Activated CD8-positive, alpha-beta memory T cell treated with anti-CD3 and anti-CD28 coated beads, Interleukin-2, amount 50 U/mL, for 1 hour (primary cell): ENCODE data around the gene DKK1.
"Not testable (repeated sequence)": the region's sequence is repeated elsewhere in the genome, so short reads cannot be mapped to it uniquely, and the experiment has no call there.

Source experiments
- DNase-seq: peaks from one replicate; pipeline ENCODE4 v3.0.0-alpha.2; 2020; ENCODE audit errors: extremely low read depth

The DKK1 gene

DNA sequence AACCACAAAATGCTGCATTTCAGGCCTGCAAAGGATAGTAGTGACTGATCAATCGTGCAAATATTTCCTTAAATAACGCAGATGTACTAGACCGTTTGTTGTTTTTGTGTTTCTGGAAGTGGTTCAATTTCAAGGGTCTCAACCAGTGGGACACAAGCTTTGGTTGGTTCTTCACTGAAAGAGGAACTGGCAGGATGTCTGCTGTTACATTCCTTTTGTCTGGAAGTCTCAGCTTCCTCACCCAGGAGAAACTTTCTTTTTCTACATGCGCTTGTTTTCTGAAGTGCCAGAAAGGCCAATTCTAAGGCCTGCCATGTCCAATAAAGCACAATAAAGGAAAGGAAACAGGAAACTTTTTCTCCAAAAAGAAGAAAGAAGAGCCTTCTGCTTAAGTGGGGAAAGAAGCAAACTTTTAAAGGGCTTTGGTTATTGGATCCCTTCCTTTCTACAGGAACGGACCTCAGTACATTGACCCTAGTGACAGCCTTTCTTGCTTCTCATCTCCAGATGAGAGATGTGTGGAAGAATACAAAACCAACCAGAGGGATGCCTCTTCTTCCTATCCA is 4.1 kb downstream of the DKK1 start:
- no peak for DNase-seq

DNA sequence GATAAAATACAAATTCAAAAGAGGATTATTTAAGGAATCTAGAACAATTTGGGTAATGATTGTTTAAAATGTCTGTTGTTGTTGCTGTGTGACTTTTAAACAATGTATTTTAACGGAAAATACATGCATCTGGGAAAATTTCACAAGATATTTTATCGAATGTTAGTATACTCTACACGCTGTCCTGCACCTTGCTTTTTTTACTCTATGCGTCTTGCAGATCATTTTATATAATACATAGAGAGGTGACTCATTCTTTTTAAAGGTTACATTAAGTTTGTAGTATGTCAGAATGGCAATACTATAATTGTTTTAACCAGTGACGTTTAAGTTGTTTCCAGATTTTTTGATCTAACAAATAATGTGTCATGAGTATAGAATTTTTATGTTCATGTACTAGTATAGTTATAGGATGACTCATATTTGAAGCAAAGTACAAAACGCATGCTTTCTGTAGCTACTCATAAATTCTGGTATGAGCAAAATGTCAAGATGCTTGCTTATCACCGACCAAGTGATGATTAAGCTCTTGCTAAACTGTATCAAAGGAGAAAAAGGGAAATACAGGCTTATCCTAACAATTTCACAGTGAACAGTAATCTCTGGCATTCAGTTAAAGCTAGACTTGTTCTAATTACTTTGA is 4.9 kb downstream of the DKK1 start:
- DNase-seq = no peak

DNA sequence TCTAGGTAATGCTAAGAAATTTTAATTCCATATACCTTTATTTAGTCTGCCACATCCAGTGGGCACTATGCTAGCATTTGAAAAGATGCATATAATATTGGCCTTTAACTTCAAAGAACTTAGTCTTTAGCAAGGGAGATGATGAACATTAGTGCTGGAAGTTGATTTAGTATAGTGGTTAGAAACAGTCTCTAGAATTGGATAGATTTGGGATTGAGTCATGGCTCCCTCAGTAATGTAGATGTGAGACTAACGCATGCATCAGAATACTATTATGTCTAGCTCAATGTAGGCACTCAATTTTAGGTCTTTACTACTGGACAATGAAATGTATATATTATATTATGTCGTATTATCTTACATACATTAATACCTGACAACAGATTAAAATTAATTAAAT is 5.8 kb downstream of the DKK1 start:
- no peak for DNase-seq

DNA sequence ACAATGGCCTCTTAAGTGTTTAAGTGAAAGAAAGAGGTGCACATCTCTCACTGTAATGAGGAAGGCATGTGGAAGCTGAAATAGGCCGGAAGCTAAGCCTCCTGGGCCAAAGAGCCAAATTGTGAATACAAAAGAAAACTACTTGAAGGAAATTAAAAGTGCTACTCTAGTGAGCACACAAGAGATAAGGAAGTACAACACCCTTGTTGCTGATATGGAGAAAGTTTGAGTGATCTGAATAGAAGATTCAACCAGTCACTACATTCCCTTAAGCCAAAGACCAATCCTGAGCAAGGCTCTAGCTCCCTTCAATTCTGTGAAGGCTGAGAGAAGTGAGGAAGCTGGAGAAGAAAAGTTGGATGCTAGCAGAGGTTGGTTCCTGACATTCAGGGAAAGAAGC is 8.2 kb downstream of the DKK1 start:
- DNase-seq = no peak

DNA sequence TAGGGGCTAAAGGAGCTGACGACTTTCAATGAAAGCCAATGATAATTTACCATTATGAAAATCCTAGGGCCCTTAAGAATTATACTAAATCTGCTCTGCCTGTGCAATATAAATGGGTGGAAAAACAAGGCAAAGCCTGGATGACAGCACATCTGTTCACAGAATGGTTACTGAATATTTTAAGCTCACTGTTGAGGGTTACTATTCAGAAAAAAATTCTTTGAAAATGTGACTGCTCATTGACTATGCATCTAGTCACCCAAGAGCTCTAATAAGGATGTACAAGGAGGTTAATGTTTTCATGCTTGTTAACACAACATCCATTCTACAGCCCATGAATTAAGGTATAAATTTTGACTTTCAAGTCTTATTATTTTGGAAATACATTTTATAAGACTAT is 8.9 kb downstream of the DKK1 start:
- DNase-seq = no peak

DNA sequence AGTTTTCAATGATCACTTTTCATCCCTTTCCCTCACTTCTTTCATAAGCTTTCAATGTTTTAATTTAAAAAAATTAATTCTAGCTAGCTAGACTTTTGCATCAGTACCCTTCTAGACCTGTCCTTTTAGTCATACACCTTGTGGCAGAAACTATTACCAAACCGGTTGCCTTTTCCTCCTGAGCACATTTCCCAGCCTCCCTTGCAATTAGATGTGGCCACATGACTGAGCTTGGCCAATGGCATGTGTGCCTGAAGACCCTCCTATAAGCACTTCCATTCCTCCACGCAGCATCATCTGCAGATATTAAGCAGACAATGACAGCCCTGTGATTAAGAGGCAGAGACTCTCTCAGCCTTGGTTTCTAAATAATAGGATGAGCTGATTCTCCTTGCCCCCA is 12.3 kb downstream of the DKK1 start:
- no peak for DNase-seq

DNA sequence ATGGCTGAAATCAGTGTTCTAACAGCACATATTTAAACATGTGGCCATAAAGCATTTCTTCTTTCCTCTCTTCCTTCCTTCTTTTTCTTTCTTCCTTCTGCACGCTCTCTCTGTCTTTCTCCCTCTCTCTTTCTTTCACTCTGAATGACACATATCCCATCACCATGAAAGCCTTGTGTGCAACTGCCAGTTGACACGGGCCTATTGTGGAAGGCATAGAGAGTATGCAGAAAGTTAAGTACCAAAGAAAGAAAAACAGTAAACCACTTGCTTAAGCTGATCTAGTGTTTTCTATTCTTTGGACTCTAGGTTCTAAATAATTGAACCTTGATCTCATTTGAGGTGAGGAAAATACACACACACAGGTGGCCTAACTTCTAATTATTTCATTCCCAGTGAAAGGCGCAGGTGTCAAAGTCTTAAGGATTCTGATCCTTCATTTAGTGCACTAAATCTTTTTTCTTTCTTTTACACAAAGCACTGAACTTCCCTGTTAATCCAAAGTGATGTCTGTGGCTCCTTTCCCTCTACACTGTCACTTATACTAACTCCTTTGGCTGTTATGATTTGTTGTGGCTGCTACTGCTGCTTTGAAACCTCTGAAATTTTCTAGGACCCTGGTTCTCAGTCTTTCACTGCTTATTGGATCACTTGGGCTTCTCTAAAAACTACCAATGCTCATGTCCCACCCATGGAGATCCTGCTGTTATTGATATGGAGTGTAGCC is 17.7 kb downstream of the DKK1 start:
- DNase-seq = no peak

DNA sequence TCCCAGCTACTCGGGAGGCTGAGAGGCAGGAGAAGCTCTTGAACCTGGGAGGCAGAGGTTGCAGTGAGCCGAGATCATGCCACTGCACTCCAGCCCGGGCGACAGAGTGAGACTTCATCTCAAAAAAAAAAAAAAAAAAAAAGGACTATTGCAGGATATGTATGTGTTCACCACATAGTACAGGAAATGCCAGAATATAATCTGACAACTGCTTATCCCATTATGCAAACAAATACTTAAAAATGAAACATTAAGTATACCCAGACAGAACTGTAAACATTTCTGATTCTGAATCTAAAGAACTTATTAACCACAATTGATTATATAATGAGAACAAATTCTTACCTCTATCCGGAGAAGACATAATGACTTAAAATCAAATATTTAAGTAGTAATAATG is 18.7 kb downstream of the DKK1 start:
- DNase-seq = no peak

DNA sequence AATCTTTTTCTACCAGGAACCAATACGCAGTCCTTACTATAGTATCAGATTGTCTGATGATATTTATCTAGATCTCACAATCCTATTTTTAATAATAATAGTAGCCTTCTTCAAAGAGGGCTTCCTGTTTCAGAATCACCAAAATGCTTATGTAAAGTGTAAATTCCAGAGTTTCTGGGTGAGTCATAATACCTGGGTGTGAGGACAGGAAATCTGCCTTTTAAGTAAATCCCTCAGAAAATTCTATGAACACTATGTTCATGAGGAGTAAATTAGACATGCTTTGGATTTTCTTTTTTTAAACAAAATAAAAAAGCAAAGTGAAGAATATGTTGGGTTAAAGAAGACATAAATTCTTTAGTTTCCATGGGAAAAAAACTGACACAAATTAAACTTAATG is 20.5 kb downstream of the DKK1 start:
- no peak for DNase-seq

DNA sequence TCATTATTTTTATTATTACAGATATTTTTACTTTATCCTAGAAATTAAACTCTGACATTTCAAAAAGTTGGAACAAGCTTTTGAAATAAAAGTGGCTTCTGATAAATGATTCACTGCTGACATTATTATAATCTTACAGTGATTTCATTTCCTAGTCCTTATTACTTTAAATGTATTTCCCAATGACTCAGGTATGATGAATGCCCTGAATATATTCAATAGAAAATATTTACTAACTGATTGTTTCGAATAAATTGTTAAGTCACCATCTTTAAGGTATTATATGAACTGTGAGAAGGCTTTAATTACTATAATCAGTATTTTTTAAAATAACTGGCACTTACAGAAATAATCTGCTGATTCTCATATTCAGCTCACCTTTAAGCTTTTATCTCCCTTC is 21.6 kb downstream of the DKK1 start:
- DNase-seq = no peak

DNA sequence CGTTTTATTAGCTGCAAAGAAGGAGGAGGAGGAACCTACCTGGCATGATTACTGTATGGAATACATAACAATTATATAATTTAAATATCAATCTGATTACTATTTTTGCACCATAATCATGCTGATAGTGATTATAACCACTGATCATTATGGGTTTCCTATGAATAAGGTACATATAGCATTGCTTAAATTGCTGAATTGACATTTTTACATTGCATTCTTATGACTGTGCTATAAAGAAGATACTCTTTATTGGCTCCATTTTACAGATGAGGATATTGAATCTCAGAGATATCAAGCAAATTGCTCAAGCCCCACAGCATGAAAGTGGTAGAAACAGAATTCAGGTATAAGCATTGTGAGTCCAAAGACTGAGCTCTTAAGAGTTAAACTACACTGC is 23.1 kb downstream of the DKK1 start:
- no peak for DNase-seq

DNA sequence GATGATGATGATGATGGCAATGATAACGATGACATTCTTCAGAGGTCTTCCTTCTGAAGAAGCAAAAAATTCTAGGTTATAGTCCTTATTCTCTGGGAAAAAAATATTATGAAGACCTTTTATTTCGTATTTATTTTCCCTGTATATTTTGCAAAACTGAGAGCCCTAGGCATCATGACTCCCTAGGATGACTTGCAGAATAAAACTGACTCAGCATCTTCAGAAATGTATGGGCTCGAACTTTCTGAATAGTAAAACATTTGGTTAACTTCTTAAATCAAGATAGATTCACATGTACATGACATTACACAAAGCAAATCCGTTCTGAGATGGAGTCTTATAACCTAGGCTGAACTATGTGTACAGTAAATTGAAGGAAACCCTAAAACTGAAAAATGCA is 29.4 kb downstream of the DKK1 start:
- DNase-seq = no peak

DNA sequence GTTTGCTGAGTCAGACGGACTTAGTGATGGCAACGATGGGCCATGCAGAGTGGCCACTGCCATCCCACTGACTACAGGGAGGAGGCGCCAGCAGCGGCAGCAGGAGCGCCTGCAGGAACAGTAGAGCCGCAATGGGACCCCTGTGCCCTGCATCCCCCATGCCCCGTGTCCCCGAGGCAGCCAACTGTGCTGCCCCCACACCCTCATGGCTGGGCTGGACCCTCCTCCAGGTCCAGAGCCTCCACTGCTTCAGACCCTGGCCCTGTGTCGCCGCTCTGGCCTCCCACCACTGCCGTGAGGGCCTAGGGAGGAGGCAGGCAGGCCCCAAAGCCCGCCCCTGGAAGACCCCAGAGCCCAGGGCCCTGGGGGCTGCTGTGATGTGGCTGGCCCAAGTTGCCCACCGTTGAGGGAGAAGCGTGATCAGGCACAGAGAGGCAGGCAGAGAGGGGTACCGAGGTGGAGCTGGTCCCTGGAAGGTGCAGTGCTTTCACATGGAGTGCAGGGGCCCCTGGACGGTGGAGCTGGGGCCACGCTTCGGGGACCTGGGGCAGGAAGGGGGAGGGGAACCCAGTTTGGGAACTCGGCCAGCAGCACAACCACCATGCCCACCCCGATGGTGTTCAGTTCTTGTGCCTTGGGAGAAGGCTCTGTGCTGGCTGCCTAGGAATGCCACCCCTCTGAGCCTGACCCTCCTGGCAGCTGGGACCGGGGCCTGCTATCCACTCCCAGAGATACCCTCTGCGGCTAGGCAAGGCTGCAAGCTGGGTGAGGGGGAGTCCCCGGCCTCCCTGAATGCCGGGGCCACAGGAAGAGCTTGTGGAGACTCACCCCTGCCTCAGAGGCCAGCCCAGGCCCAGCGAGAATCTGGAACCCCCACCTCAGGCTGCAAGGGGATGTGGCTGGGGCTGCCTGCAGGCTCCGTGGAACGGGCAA is 32.6 kb downstream of the DKK1 start:
- DNase-seq = no peak

DNA sequence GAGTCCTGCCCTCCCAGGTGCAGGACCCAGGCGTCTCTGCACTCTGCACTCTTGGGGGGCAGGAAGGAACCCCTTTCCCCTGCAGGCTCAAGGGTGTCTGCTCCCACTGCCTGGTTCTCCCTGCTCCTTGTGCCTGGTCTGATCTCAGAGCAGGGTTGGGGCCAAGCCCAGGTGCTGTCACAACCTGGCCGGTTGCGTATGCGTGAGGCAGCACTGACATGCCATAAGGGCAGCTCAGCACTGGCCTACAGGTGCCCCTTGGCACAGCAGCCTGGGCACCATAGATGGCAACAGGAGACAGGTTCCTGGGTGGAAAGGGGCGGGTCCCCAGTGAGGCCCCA is 33.2 kb downstream of the DKK1 start:
- DNase-seq = no peak

DNA sequence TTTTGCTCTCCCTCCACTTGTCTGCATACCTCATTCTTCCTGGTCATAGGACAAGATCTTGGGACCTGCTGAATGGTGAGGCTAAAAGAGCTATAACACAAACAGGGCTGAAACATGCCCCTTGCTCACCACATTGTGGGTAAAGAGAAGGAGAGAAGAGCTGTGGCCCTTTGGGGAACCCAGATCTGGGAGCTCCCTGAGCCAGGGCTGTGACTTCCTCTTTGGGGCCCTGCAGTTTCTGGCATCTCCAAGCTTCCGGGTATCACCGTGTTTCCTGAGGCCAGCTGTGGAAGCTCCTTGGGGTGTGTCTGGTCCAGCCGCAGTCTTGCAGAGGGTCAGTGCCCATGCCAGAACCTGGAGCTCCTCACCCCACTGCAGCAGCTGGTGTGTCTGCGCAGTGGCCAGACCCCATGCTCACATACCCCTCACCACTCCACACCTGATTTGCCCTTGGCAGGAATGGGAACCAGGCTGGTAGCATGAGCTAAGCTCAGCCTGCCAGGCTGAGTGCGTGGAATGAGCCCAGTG is 34.0 kb downstream of the DKK1 start:
- no peak for DNase-seq

DNA sequence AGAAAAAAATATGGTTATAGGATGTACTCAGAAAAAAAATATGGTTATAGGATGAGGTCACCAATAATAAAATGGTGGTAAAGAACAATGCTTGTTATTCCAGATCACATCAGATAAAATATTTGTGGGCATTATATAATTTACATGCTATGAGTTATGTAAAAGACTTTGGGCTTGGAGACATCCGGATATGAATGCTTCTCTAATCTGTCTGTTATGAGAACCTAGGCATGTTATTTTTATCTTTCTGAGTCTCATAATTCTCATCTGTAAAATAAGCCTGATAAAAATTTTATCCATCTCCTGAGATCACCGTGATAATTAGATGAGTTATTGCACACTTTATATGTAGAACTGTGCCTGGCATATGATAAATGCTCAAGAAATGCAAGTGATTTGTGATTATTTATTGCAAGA is 37.8 kb downstream of the DKK1 start:
- no peak for DNase-seq

DNA sequence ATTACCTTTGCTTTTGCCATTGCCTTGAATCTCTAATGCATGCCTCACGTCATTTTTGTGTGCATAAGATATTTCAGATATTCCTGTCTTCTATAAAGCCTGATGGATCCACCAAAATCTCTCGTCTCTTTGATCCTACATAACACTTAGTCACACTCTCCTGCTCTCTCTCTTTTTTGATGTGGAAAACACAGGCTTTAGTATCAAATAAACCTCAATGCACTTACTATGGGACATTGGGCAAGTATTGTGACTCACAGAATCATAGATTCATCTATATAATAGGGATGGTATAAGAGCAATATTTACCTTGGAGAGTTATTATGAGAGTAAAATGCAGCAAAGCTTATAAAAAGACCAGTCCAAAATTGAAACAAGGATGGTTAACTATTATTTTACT is 39.1 kb downstream of the DKK1 start:
- no peak for DNase-seq

DNA sequence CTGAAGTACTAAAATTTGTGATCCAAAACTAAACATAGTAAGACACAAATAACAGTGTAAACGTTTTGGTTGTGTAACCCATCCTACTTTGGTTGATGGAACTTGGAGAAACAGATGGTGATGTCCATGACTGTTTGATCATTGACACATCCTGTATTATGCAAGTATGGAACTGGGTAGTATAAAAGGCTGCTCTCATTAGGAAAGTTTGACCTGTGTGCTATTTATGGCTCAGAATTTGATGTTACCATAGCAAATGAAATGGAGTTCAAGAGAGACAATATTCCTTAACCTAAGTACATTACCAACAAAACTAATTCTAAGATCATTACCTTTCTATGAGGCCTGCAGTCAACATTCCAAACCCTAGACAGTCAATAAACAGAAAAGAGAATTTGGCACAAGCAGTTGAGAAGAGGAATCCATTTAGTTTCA is 39.9 kb downstream of the DKK1 start:
- no peak for DNase-seq

DNA sequence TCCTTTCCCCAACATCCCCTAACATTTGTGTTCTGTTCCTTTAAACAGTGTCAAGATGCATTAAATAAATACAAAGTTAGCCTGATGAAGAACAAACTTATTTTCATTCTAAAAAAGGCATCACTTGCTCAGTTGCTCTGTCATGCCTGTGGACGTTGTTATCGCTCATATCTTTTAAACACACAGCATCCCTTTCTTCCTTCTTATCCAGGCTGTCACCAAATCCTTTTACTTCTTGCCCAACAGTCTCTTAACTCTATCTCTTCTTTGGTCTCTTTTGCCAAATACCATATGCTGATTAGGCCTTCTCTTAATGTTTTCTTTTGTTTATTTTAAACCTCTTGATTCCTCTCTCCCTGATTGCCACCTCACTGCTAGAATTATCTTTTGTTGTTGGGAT is 43.9 kb downstream of the DKK1 start:
- no peak for DNase-seq

DNA sequence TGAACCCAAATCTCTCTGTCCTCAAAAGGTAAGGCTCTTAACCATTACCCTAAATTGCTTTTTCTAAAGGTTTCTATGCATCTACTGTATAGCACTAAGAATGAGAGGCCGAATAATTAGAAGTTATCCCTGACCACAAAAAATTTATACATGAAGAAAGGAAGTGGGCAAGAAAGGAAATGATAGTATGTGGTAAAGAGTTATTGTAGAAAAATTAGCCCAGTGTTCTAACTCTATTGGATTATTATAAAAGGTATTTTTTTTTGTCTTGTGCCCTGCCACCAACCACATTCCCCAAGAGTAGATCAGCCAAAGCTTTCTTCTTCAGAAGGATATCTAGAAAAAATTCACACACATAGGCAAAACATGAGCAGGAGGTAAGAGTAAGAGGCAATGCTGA is 45.4 kb downstream of the DKK1 start:
- DNase-seq = no peak

DNA sequence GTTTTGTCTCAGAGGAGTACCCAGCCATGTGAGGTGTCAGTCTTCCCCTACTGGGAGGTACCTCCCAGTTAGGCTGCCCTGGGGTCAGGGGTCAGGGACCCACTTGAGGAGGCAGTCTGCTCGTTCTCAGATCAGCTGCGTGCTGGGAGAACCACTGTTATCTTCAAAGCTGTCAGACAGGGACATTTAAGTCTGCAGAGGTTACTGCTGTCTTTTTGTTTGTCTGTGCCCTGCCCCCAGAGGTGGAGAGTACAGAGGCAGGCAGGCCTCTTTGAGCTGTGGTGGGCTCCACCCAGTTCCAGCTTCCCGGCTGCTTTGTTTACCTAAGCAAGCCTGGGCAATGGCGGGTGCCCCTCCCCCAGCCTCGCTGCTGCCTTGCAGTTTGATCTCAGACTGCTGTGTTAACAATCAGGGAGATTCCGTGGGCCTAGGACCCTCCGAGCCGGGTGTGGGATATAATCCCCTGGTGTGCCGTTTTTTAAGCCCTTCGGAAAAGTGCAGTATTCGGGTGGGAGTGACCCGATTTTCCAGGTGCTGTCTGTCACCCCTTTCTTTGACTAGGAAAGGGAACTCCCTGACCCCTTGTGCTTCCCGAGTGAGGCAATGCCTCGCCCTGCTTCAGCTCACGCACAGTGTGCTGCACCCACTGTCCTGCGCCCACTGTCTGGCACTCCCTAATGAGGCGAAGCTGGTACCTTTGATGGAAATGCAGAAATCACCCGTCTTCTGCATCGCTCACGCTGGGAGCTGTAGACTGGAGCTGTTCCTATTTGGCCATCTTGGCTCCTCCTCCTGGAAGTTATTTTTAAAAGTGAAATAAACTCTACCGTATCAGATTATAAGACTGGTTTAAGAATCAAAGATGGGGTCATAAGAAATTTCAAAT is 51.7 kb downstream of the DKK1 start:
- DNase-seq = not testable (repeated sequence)
